Stimulated activated CD4-positive, alpha-beta T cell treated with anti-CD3 and anti-CD28 coated beads, TNF-alpha, amount 100 ng/mL, for 1 hour (primary cell): ENCODE data around the gene DIP2C.
"Not testable (repeated sequence)": the region's sequence is repeated elsewhere in the genome, so short reads cannot be mapped to it uniquely, and the experiment has no call there.

Experiments used
- DNase-seq, 3 donors: peaks; one replicate each; pipeline ENCODE4 v3.0.0-alpha.2; 2020; ENCODE audit warnings: low read depth in 3 of 3, low spot score in 1 of 3

DIP2C gene

GRCh38 chr10:520402-520787 is 169.1 kb downstream of the DIP2C start:
- no peak for DNase-seq

GRCh38 chr10:519716-520401 is 169.6 kb downstream of the DIP2C start:
- DNase-seq, result no peak

GRCh38 chr10:519055-519715 is 170.3 kb downstream of the DIP2C start:
- DNase-seq, result no peak

- DNase-seq, result no peak
Observed at GRCh38 chr10:517872-518475, 171.5 kb downstream of the DIP2C start.

GRCh38 chr10:517241-517830 is 172.1 kb downstream of the DIP2C start:
- DNase-seq, result no peak

GRCh38 chr10:516764-517163 is 172.7 kb downstream of the DIP2C start:
- DNase-seq, result no peak

- no peak for DNase-seq
Observed at GRCh38 chr10:515674-516073, 173.8 kb downstream of the DIP2C start.

- DNase-seq, result no peak
Observed at GRCh38 chr10:514137-514671, 175.3 kb downstream of the DIP2C start.

- no peak for DNase-seq
Observed at GRCh38 chr10:513393-513792, 176.1 kb downstream of the DIP2C start.

GRCh38 chr10:512661-513060 is 176.8 kb downstream of the DIP2C start:
- DNase-seq, result not testable (repeated sequence)

GRCh38 chr10:511849-512191 is 177.6 kb downstream of the DIP2C start:
- no peak for DNase-seq

- DNase-seq, result peak; percentile 42 to 72 (median 56)
Observed at GRCh38 chr10:511101-511848, 178.2 kb downstream of the DIP2C start.

GRCh38 chr10:510415-510881 is 179.0 kb downstream of the DIP2C start:
- no peak for DNase-seq

GRCh38 chr10:509361-510102 is 179.9 kb downstream of the DIP2C start:
- no peak for DNase-seq

GRCh38 chr10:508726-509125 is 180.7 kb downstream of the DIP2C start:
- DNase-seq, result no peak

- DNase-seq, result no peak
Observed at GRCh38 chr10:507908-508444, 181.5 kb downstream of the DIP2C start.

GRCh38 chr10:507355-507699 is 182.1 kb downstream of the DIP2C start:
- DNase-seq, result no peak

- no peak for DNase-seq
Observed at GRCh38 chr10:506451-507354, 182.8 kb downstream of the DIP2C start.

GRCh38 chr10:505419-505818 is 184.0 kb downstream of the DIP2C start:
- DNase-seq, result no peak
